ENCODE data around the gene RNF145.

RNF145 gene

DNA sequence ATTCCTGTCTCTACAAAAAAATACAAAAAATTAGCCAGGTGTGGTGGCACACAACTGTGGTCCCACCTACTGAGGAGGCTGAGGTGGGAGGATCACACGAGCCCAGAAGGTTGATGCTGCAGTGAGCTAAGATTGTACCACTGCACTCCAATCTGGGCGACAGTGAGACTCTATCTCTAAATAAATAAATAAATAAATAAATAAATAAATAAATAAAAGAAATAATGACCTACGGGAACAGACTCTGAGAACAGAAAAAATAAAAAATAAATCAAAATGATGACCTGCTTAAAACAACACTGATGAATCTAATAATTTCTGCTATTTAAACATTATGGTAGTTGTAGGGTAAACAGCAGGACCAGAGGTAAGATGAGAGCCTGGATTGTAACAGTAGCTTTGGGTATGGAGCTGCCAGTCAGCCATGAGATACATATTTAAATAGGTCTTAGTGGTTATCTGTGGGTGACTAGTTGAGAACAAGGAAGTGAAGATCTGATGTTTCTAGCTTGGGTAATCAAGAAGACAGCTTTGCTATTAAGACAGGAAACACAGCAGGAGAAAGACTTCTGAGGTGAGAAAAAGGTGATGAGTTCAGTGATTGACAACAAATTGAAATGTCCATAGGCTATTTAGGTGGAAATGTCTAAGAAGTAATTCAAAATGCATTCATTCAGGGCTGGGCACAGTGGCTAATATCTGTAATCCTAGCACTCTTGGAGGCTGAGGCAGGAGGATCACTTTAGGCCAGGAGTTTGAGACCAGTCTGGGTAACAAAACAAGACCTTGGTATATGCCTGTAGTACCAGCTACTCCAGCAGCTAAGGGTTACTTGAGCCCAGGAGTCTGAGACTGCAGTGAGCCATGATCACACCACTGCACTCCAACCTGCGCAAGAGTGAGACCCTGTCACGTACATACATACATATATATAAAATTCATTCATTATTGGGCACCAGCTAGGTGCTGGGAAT lies 11.0 kb downstream of the RNF145 start:
- no peak overlapping the region for H3K4me3 ChIP-seq (ENCODE audit: low read depth, low read length)
- H3K27me3 ChIP-seq (ENCODE audit: insufficient read depth, low read depth, severe bottlenecking) = no peaks in the 10 kb centered on the region
- no peak for TF ChIP-seq CTCF (IDR thresholded peaks at IDR 0.05; ENCODE audit: low read depth, low read length)
- H3K36me3 ChIP-seq = peaks cover 37% of the 10 kb centered on the region
- no peak overlapping the region for H3K27ac ChIP-seq
- no peaks in the 10 kb centered on the region for H3K9me3 ChIP-seq (ENCODE audit: severe bottlenecking)
- no peak for DNase-seq

GRCh38 chr5:159195775-159196174 lies 13.6 kb downstream of the RNF145 start:
- DNase-seq = no peak
- Histone ChIP-seq H3K9me3 (ENCODE audit: severe bottlenecking) (no peaks in the 10 kb centered on the region), H3K36me3 (peaks cover 34% of the 10 kb centered on the region), H3K27me3 (ENCODE audit: insufficient read depth, low read depth, severe bottlenecking) (no peaks in the 10 kb centered on the region), H3K4me3 (ENCODE audit: low read depth, low read length) (no peak overlapping the region), H3K27ac (no peak overlapping the region)
- TF ChIP-seq CTCF (IDR thresholded peaks at IDR 0.05; ENCODE audit: low read depth, low read length) = no peak

GRCh38 chr5:159190170-159190569 lies 19.2 kb downstream of the RNF145 start:
- no peak overlapping the region for H3K27ac ChIP-seq
- TF ChIP-seq CTCF (IDR thresholded peaks at IDR 0.05; ENCODE audit: low read depth, low read length) = no peak
- no peak overlapping the region for H3K4me3 ChIP-seq (ENCODE audit: low read depth, low read length)
- H3K9me3 ChIP-seq (ENCODE audit: severe bottlenecking) = no peaks in the 10 kb centered on the region
- H3K36me3 ChIP-seq = peaks cover 45% of the 10 kb centered on the region
- no peaks in the 10 kb centered on the region for H3K27me3 ChIP-seq (ENCODE audit: insufficient read depth, low read depth, severe bottlenecking)
- no peak for DNase-seq

- TF ChIP-seq CTCF (IDR thresholded peaks at IDR 0.05; ENCODE audit: low read depth, low read length) = no peak
- DNase-seq = no peak
- no peak overlapping the region for H3K4me3 ChIP-seq (ENCODE audit: low read depth, low read length)
- peaks cover 42% of the 10 kb centered on the region for H3K36me3 ChIP-seq
- H3K27ac ChIP-seq = no peak overlapping the region
- H3K9me3 ChIP-seq (ENCODE audit: severe bottlenecking) = no peaks in the 10 kb centered on the region
- H3K27me3 ChIP-seq (ENCODE audit: insufficient read depth, low read depth, severe bottlenecking) = no peaks in the 10 kb centered on the region
Observed at GRCh38 chr5:159189310-159189709, 20.0 kb downstream of the RNF145 start.

DNA sequence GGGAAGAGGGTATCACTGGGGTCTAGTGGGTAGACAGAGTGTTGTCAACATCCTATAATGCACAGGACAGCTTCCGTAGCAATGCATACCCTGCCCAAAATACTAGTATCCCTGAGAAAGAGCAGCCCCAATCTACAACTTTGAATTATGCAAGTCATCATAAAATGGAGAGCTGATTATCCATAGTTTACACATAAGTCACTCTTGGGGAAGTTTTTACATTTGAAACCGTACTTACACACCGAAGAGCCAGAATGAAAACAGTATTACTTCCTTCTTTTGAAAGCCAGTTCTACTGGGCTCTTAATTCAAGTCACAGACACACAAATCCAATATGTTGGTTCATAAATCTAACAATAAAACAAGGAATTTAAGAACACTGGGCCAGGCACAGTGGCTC lies 21.6 kb downstream of the RNF145 start:
- peaks cover 33% of the 10 kb centered on the region for H3K36me3 ChIP-seq
- no peaks in the 10 kb centered on the region for H3K27me3 ChIP-seq (ENCODE audit: insufficient read depth, low read depth, severe bottlenecking)
- DNase-seq = no peak
- no peak overlapping the region for H3K27ac ChIP-seq
- no peak for TF ChIP-seq CTCF (IDR thresholded peaks at IDR 0.05; ENCODE audit: low read depth, low read length)
- H3K4me3 ChIP-seq (ENCODE audit: low read depth, low read length) = no peak overlapping the region
- H3K9me3 ChIP-seq (ENCODE audit: severe bottlenecking) = no peaks in the 10 kb centered on the region
